Measurements from ENCODE around the gene CDH20. TPM values are rescaled to one million over a fixed set of nuclear protein-coding genes. Genes with fewer than 3 reads are reported as not detected.

Gene CDH20
- total RNA-seq, 3 donors from 2014 or later, result not detected

DNA sequence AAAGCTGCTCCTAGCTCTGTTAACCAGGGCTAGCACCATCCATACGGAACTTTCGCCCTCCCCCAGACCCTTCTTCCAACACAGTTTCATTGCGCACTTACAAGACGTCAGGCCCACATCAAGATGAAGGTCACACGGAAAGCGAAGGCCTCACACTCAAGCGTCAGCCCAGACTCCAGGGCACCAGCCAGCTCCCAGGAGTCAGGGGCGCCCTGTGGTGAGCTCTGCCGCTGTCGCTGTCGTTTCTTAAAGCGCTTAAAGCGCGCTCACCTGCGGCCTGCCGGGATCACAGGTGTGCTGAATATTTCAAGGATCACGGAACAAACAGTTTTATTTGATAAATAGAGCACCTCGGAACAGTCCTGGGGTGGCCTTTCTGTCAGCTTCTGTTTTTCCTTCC is 163.1 kb downstream of the CDH20 start:
- TF ChIP-seq, protein P1, sequence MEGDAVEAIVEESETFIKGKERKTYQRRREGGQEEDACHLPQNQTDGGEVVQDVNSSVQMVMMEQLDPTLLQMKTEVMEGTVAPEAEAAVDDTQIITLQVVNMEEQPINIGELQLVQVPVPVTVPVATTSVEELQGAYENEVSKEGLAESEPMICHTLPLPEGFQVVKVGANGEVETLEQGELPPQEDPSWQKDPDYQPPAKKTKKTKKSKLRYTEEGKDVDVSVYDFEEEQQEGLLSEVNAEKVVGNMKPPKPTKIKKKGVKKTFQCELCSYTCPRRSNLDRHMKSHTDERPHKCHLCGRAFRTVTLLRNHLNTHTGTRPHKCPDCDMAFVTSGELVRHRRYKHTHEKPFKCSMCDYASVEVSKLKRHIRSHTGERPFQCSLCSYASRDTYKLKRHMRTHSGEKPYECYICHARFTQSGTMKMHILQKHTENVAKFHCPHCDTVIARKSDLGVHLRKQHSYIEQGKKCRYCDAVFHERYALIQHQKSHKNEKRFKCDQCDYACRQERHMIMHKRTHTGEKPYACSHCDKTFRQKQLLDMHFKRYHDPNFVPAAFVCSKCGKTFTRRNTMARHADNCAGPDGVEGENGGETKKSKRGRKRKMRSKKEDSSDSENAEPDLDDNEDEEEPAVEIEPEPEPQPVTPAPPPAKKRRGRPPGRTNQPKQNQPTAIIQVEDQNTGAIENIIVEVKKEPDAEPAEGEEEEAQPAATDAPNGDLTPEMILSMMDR (IDR thresholded peaks at IDR 0.05), result no peak
- Histone ChIP-seq H3K4me3 (no peak overlapping the region), H3K4me1 (ENCODE audit: low read depth) (no peaks in the 10 kb centered on the region), H3K9me3 (no peaks in the 10 kb centered on the region), H3K36me3 (ENCODE audit: low read depth) (no peaks in the 10 kb centered on the region)
- ATAC-seq (no peak), DNase-seq (no peak)
- intact Hi-C loops (cut with DNase I, micrococcal nuclease), result no loop called here

DNA sequence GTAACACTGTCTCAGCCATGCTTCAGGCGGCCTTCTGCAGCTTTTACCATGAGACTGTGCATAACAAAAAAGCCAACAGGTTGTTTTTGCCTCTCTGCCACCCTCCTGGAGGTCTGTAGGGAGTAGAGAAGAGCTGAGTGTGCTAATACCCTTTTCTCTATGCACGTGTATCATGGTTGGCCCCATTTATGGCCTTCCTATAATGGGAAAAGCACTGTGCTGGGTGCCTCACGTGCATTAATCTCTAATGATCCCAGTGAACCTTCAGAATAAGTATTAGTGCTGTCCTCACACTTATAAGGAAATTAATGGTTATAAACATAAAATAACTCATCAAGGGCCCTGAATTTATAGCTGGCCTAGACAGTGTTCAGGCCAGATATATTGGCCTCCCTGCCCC is 164.2 kb downstream of the CDH20 start:
- H3K9me3 ChIP-seq, result no peaks in the 10 kb centered on the region
- intact Hi-C loops (cut with DNase I, micrococcal nuclease), result no loop called here
- H3K4me1 ChIP-seq (ENCODE audit: low read depth), result no peaks in the 10 kb centered on the region
- no peak for DNase-seq
- ATAC-seq, result no peak
- H3K36me3 ChIP-seq (ENCODE audit: low read depth), result no peaks in the 10 kb centered on the region
- H3K4me3 ChIP-seq, result no peak overlapping the region
- TF ChIP-seq, protein P1 (IDR thresholded peaks at IDR 0.05), result no peak

DNA sequence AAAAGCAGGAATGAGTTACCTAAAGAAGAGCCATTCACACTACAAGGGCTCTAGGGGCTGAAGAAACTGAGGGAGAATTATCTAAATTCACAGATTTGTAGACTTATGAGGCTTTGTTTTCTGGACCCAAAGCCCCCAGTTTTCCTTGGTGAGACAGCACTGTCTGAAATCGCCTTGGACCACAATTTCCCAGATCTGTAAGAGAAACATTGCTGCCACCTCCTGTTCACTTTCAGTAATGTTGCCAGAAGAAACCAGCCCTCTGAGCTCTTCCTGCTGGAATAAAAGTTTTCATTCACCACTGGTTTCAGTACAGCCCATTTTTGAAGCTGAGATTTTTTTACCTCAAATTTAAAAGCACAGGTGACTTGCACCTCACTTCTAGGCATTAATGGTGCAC is 169.2 kb downstream of the CDH20 start:
- Histone ChIP-seq H3K9me3 (no peaks in the 10 kb centered on the region), H3K4me3 (no peak overlapping the region), H3K4me1 (ENCODE audit: low read depth) (no peaks in the 10 kb centered on the region), H3K36me3 (ENCODE audit: low read depth) (no peaks in the 10 kb centered on the region)
- TF ChIP-seq, protein P1 (IDR thresholded peaks at IDR 0.05), result peak; percentile 19
- DNase-seq (peak in 1 of 3 donors; percentile 69), ATAC-seq (peak; percentile 54)
- intact Hi-C loops (cut with DNase I, micrococcal nuclease), result loop anchor here in 1 of 2 donors (5.0 kb wide), 1 partner anchor 185 kb away; no protein-coding TSS in a partner anchor

DNA sequence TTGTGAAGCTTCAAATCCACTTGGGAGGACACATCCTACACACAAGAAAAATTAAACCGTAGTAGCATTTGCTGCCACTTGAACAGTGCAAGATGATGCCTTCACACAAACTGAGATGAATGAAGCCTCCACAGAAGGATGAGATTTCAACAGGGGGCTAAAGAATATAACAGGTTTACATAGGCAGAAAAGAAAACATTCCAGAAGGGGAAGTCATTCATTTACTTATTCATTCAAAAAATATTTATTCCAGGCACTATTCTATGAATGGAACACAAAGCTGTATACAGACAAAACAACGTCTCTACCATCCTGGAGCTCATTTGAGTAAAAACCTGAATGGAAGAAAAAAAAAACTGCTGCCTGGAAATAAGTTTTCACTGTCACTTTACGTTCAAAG is 170.5 kb downstream of the CDH20 start:
- Histone ChIP-seq H3K4me1 (ENCODE audit: low read depth) (no peaks in the 10 kb centered on the region), H3K4me3 (no peak overlapping the region), H3K9me3 (no peaks in the 10 kb centered on the region), H3K36me3 (ENCODE audit: low read depth) (no peaks in the 10 kb centered on the region)
- DNase-seq (no peak), ATAC-seq (no peak)
- intact Hi-C loops (cut with DNase I, micrococcal nuclease), result loop anchor here in 1 of 2 donors (5.0 kb wide), 1 partner anchor 186 kb away; no protein-coding TSS in a partner anchor
- TF ChIP-seq, protein P1 (IDR thresholded peaks at IDR 0.05), result no peak

DNA sequence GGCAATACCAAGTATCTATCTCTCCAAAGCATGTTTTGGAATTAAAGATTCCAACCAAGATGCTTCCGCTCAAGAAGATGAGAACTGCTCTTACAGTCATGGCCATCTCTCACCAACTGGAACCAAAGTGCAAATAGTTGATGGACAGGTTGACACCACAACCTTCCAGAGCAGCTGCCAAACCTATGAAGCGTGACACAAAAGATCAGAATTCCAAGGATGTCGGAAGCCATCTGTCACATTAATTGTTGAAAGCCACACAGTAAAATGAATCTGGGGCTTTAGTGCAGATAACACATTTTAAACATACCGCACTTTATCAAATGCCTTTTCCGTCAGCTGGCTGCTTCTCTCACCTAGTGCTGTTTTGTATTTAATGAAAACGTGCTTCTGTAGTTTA is 195.7 kb downstream of the CDH20 start:
- Histone ChIP-seq H3K36me3 (ENCODE audit: low read depth) (no peaks in the 10 kb centered on the region), H3K4me3 (no peak overlapping the region), H3K9me3 (no peaks in the 10 kb centered on the region), H3K4me1 (ENCODE audit: low read depth) (no peaks in the 10 kb centered on the region)
- no peak for DNase-seq
- ATAC-seq, result no peak
- intact Hi-C loops (cut with DNase I, micrococcal nuclease), result no loop called here
- TF ChIP-seq, protein P1 (IDR thresholded peaks at IDR 0.05), result no peak

DNA sequence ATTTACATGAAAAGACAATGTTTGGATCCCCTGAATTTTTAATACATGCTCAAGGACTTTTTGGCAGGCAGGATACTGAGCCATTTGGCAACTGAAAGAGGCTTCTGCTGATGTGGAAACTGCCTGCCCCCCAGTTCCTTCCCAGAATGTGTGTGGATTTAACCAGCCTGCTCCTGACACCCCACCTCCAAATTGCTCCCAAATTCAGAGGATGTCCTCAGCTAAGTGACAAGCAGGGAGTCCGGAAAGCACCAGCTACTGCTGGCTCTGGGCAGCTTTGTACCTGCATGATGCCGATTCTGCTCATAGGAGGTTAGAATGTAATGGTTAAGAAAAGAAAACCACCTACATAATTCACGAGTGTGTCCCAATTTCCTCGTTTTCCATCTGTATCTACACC is 197.5 kb downstream of the CDH20 start:
- intact Hi-C loops (cut with DNase I, micrococcal nuclease), result no loop called here
- ATAC-seq (no peak), DNase-seq (no peak)
- Histone ChIP-seq H3K9me3 (no peaks in the 10 kb centered on the region), H3K4me3 (no peak overlapping the region), H3K36me3 (ENCODE audit: low read depth) (no peaks in the 10 kb centered on the region), H3K4me1 (ENCODE audit: low read depth) (no peaks in the 10 kb centered on the region)
- TF ChIP-seq, protein P1 (IDR thresholded peaks at IDR 0.05), result no peak
